NB4 (cell line): ENCODE results near the gene NKD1.

Source experiments
- MYC ChIP-seq: IDR thresholded peaks from 2 replicates; pipeline ENCODE4 v1.6.1; 2011; ENCODE audit warnings: low read depth, low read length
- POLR2A ChIP-seq: IDR thresholded peaks from 2 replicates; pipeline ENCODE4 v1.6.1; 2011; ENCODE audit warnings: mild to moderate bottlenecking; ENCODE audit not compliant: insufficient read length; ENCODE audit errors: extremely low read depth
- TF ChIP-seq, protein P1 (sequence below): IDR thresholded peaks from one replicate; pipeline ENCODE4 v1.5.1; 2012; ENCODE audit warnings: low read depth, low read length
- TF ChIP-seq, protein P2 (sequence below): IDR thresholded peaks from 2 replicates; pipeline ENCODE4 v1.6.1; 2011; ENCODE audit warnings: low read depth, low read length

DNA sequence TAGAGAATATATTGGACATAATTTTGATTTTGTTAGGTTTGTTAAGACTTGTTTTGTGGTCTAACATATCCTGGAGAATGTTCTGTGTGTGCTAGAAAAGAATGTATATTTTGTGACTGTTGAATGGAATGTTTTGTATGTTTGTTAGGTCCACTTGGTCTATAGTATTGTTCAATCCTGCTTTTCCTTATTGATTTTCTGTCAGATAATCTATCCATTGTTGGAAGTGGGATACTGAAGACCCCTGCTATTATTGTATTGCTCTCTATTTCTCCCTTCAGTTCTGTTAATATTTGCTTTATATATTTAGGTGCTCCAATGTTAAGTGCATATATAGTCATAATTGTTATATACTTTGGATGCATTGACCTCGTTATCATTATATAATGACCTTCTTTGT, 33.0 kb upstream of the NKD1 start:
- no peak for TF ChIP-seq MYC
- TF ChIP-seq, protein P1, sequence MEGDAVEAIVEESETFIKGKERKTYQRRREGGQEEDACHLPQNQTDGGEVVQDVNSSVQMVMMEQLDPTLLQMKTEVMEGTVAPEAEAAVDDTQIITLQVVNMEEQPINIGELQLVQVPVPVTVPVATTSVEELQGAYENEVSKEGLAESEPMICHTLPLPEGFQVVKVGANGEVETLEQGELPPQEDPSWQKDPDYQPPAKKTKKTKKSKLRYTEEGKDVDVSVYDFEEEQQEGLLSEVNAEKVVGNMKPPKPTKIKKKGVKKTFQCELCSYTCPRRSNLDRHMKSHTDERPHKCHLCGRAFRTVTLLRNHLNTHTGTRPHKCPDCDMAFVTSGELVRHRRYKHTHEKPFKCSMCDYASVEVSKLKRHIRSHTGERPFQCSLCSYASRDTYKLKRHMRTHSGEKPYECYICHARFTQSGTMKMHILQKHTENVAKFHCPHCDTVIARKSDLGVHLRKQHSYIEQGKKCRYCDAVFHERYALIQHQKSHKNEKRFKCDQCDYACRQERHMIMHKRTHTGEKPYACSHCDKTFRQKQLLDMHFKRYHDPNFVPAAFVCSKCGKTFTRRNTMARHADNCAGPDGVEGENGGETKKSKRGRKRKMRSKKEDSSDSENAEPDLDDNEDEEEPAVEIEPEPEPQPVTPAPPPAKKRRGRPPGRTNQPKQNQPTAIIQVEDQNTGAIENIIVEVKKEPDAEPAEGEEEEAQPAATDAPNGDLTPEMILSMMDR = no peak
- no peak for TF ChIP-seq POLR2A
- TF ChIP-seq, protein P2, sequence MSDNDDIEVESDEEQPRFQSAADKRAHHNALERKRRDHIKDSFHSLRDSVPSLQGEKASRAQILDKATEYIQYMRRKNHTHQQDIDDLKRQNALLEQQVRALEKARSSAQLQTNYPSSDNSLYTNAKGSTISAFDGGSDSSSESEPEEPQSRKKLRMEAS = no peak
